ENCODE results near the gene DYRK4.

DNA sequence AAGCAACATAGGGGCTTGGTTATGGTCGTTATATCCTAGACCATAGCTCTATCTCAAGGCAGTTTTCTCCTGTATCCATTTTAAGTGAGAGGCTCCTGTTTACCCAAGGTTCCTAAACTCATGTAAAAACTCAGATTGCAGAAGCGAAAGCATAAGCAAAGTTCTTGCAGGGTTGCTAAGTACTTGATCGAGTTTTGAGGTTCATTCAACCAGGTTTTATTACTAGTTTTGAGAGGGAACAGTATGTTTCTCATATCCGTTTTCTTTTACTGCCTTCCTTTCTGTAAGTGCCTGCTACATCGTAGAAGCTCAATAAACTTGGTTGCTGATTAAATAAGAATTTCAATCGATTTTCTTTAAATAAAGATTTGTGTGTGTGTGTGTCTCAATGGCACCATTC lies 81.7 kb downstream of the DYRK4 start:
- TF ChIP-seq, protein P1, sequence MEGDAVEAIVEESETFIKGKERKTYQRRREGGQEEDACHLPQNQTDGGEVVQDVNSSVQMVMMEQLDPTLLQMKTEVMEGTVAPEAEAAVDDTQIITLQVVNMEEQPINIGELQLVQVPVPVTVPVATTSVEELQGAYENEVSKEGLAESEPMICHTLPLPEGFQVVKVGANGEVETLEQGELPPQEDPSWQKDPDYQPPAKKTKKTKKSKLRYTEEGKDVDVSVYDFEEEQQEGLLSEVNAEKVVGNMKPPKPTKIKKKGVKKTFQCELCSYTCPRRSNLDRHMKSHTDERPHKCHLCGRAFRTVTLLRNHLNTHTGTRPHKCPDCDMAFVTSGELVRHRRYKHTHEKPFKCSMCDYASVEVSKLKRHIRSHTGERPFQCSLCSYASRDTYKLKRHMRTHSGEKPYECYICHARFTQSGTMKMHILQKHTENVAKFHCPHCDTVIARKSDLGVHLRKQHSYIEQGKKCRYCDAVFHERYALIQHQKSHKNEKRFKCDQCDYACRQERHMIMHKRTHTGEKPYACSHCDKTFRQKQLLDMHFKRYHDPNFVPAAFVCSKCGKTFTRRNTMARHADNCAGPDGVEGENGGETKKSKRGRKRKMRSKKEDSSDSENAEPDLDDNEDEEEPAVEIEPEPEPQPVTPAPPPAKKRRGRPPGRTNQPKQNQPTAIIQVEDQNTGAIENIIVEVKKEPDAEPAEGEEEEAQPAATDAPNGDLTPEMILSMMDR (optimal IDR thresholded peaks at IDR 0.05 in 1 of 3, IDR thresholded peaks at IDR 0.05 in 1 of 3, conservative IDR thresholded peaks at IDR 0.05 in 1 of 3; ENCODE audit: extremely low read depth in 1 of 3, insufficient read depth in 2 of 3, low read length in 3 of 3) = no peak
- no peak for TF ChIP-seq EZH2 (IDR thresholded peaks at IDR 0.05; ENCODE audit: low read length)
